HEK293T (cell line): ENCODE measurements around the gene TMEM135.

Experiments used
- CTCF ChIA-PET: fragments of 350-600 bp; formaldehyde crosslinking; extraction: SDS; loops from one replicate; lab custom pipeline; 2021; ENCODE audit warnings: antibody characterized with exemption, inconsistent platforms; lab: Yijun Ruan, JAX
- POLR2A ChIA-PET: fragments of 350-600 bp; formaldehyde crosslinking; extraction: SDS; loops from one replicate; lab custom pipeline; 2020; ENCODE audit warnings: antibody characterized with exemption, inconsistent platforms; lab: Yijun Ruan, JAX
- DNase-seq: peaks from one replicate; pipeline ENCODE4 v3.0.0; 2012; ENCODE audit warnings: mixed read lengths; ENCODE audit errors: extremely low spot score
- ARNT ChIP-seq: fragments of 450-650 bp; IDR thresholded peaks from 2 replicates; pipeline ENCODE4 v1.6.1; 2017; ENCODE audit warnings: mild to moderate bottlenecking
- BHLHE40 ChIP-seq: fragments of 450-650 bp; IDR thresholded peaks from 2 replicates; pipeline ENCODE4 v1.6.1; 2016; ENCODE audit warnings: mild to moderate bottlenecking, moderate library complexity, borderline replicate concordance
- CTBP1 ChIP-seq: fragments of 450-650 bp; IDR thresholded peaks from 2 replicates; pipeline ENCODE4 v1.6.1; 2016; ENCODE audit warnings: borderline replicate concordance
- ELF4 ChIP-seq: fragments of 450-650 bp; IDR thresholded peaks from 2 replicates; pipeline ENCODE4 v1.6.1; 2017; ENCODE audit warnings: antibody characterized with exemption
- FOXA1 ChIP-seq: fragments of 450-650 bp; IDR thresholded peaks from 2 replicates; pipeline ENCODE4 v1.6.1; 2016; ENCODE audit warnings: mild to moderate bottlenecking
- FOXK2 ChIP-seq: fragments of 450-650 bp; IDR thresholded peaks from 2 replicates; pipeline ENCODE4 v1.6.1; 2016; ENCODE audit warnings: mild to moderate bottlenecking
- FOXM1 ChIP-seq: fragments of 450-650 bp; IDR thresholded peaks from 2 replicates; pipeline ENCODE4 v1.6.1; 2017; ENCODE audit warnings: mild to moderate bottlenecking, borderline replicate concordance
- HDGF ChIP-seq: fragments of 450-650 bp; IDR thresholded peaks from 2 replicates; pipeline ENCODE4 v1.6.1; 2017; ENCODE audit warnings: antibody characterized with exemption, borderline replicate concordance
- L3MBTL2 ChIP-seq: fragments of 450-650 bp; conservative IDR thresholded peaks from 2 replicates; pipeline ENCODE4 v1.6.1; 2016; ENCODE audit warnings: mild to moderate bottlenecking
- LEF1 ChIP-seq: fragments of 450-650 bp; IDR thresholded peaks from 2 replicates; pipeline ENCODE4 v1.6.1; 2017; ENCODE audit warnings: mild to moderate bottlenecking, borderline replicate concordance
- NFRKB ChIP-seq: fragments of 450-650 bp; IDR thresholded peaks from 2 replicates; pipeline ENCODE4 v1.6.1; 2016; ENCODE audit warnings: mild to moderate bottlenecking, moderate library complexity
- SP1 ChIP-seq: fragments of 450-650 bp; IDR thresholded peaks from 2 replicates; pipeline ENCODE4 v1.6.1; 2017
- SUZ12 ChIP-seq: fragments of 450-650 bp; IDR thresholded peaks from 2 replicates; pipeline ENCODE4 v1.6.1; 2016; ENCODE audit warnings: mild to moderate bottlenecking
- TARDBP ChIP-seq: fragments of 450-650 bp; IDR thresholded peaks from 2 replicates; pipeline ENCODE4 v1.6.1; 2016
- ZNF384 ChIP-seq: fragments of 450-650 bp; IDR thresholded peaks from 2 replicates; pipeline ENCODE4 v1.6.1; 2016
- TF ChIP-seq, protein P1 (sequence below): fragments of 450-650 bp; IDR thresholded peaks from 2 replicates; pipeline ENCODE4 v1.6.1; 2016

TMEM135 gene

GRCh38 chr11:87012089-87012488 lies 25.6 kb upstream of the TMEM135 start:
- POLR2A ChIA-PET = no interaction called here
- CTCF ChIA-PET = no interaction called here
- TF ChIP-seq LEF1 = no peak
- TF ChIP-seq CTBP1 = no peak
- TF ChIP-seq SP1 = no peak
- TF ChIP-seq, protein P1, sequence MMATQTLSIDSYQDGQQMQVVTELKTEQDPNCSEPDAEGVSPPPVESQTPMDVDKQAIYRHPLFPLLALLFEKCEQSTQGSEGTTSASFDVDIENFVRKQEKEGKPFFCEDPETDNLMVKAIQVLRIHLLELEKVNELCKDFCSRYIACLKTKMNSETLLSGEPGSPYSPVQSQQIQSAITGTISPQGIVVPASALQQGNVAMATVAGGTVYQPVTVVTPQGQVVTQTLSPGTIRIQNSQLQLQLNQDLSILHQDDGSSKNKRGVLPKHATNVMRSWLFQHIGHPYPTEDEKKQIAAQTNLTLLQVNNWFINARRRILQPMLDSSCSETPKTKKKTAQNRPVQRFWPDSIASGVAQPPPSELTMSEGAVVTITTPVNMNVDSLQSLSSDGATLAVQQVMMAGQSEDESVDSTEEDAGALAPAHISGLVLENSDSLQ = no peak
- no peak for TF ChIP-seq L3MBTL2
- TF ChIP-seq ARNT = no peak
- no peak for TF ChIP-seq HDGF
- no peak for TF ChIP-seq TARDBP
- TF ChIP-seq FOXM1 = no peak
- no peak for TF ChIP-seq ELF4
- TF ChIP-seq FOXK2 = no peak
- TF ChIP-seq FOXA1 = no peak
- no peak for TF ChIP-seq BHLHE40
- no peak for TF ChIP-seq ZNF384
- TF ChIP-seq SUZ12 = no peak
- no peak for TF ChIP-seq NFRKB
- no peak for DNase-seq

DNA sequence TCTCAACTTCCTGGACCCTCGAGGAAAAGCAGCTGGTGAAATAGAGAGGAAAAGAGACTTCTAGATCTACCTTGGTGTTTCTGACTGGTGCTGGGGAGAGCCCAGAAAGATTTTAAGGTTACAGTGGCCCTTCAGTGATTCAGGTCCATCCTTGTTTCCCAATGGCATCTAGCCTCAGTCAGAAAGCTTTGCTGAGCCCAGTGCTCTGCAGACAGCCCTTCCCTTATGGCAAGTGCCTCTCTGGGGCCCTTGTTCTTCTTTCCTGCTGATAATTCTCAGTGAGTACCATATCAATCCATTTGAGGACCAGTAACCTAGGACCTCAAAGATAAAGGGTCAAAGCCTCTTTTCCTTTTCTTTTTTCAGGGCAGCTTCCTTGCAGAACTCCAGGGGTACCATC lies 25.1 kb upstream of the TMEM135 start:
- DNase-seq = no peak
- POLR2A ChIA-PET = no interaction called here
- no peak for TF ChIP-seq TARDBP
- TF ChIP-seq HDGF = no peak
- no peak for TF ChIP-seq BHLHE40
- CTCF ChIA-PET = no interaction called here

DNA sequence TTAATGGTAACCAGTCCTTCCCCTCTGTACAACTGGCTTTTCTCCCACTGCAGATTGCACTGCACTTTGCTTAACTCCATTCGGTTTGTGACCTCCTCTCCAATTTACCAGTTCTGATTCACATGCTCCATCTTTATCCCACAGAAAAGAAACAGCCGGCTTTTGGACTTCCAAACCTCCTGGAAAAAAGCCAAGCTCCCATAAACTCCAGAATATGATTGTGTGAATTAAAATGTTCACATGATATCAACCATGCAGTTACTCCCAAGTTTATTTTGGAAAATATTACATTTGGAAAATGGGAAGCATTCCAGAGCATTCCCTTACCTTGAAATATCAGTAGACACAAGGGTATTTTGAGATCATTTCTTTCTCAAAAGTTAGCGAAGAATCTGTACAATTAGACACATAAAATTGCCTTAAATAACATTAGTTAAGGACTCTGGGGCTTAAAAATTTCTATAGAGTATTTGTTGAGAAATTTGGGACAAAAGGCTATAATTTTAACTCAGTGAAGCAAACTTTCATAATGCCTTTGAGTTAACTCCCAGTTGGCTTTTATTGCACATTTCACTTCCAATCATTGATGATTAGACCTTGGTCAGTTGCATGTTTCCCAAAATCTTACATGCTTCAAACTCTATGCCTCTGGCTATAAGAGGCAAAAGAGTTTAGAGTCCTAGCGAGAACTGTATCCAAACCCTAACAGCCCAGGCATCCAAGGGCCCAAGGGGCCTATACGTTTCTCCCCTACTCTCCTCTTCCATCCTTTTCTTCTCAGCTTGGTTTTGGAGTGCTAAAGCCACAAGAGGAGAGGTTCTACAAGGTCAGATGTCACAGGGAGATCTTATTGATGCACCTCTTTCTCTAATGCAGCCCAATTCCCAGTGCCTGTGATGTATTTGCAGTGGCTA lies 23.6 kb upstream of the TMEM135 start:
- TF ChIP-seq ZNF384 (no peak), HDGF (no peak), SP1 (no peak), NFRKB (no peak), ELF4 (no peak), FOXM1 (no peak), CTBP1 (no peak)
- TF ChIP-seq, protein P1 = no peak
- ChIA-PET CTCF (no interaction called here), POLR2A (no interaction called here)
- no peak for DNase-seq

GRCh38 chr11:87015645-87016044 lies 22.1 kb upstream of the TMEM135 start:
- TF ChIP-seq HDGF (no peak), LEF1 (no peak), TARDBP (no peak), CTBP1 (no peak), L3MBTL2 (no peak), FOXA1 (no peak), ARNT (no peak), FOXK2 (no peak), SP1 (no peak), SUZ12 (no peak), NFRKB (no peak), BHLHE40 (no peak), ELF4 (no peak), FOXM1 (no peak), ZNF384 (no peak)
- TF ChIP-seq, protein P1 = no peak
- DNase-seq = no peak
- POLR2A ChIA-PET = no interaction called here
- CTCF ChIA-PET = interaction anchor here (0.6 to 0.8 kb wide), 2 partner anchors 19 to 377 kb away, joined by 7 read pairs; no protein-coding TSS in a partner anchor

DNA sequence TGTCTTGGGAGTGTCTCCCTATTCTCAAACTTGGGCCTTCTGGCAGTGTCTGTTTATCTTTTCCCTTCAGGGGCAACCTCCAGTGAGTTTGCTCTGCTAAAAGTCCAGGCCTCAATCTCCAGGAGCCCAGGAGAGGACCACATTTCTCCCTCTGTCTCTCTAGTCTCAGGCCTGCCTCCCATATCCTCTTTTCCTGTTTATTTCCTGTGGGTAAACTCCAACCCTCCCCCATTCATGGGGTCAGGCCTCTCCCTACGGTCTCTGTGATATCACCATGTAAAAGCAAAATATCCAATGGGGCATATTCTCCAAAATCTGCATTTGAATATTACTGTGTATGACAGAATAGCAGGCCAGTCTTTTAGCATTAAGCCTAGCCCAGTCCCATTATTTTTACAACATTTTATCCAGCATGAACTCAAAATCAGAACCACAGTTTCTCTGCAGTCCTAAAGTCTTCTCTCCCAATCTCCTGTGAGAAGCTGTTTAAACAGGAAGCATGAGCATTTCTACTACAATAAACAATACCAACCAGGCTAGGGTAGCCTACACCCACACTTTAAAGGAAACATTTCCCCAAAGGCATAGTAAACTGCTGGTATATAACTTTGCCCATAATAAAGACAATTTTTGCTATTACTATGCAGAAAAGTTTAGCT lies 18.0 kb upstream of the TMEM135 start:
- DNase-seq = no peak
- ChIA-PET POLR2A (no interaction called here), CTCF (no interaction called here)
- TF ChIP-seq FOXK2 = no peak
- no peak for TF ChIP-seq BHLHE40
- TF ChIP-seq LEF1 = no peak
- TF ChIP-seq SUZ12 = no peak
- TF ChIP-seq, protein P1 = no peak
- no peak for TF ChIP-seq L3MBTL2
- no peak for TF ChIP-seq SP1
- no peak for TF ChIP-seq FOXA1
- no peak for TF ChIP-seq ELF4
- no peak for TF ChIP-seq ARNT
- TF ChIP-seq HDGF = no peak
- TF ChIP-seq TARDBP = no peak
- TF ChIP-seq ZNF384 = no peak
